ENCODE data around the gene UGDH. TPM values are rescaled to one million over a fixed set of nuclear protein-coding genes. Genes with fewer than 3 reads are reported as not detected.
"Not testable (repeated sequence)": the region's sequence is repeated elsewhere in the genome, so short reads cannot be mapped to it uniquely, and the experiment has no call there.

Gene UGDH
- total and polyA plus RNA-seq, 2 experiments from 2014 or later: 223 to 374 TPM

DNA sequence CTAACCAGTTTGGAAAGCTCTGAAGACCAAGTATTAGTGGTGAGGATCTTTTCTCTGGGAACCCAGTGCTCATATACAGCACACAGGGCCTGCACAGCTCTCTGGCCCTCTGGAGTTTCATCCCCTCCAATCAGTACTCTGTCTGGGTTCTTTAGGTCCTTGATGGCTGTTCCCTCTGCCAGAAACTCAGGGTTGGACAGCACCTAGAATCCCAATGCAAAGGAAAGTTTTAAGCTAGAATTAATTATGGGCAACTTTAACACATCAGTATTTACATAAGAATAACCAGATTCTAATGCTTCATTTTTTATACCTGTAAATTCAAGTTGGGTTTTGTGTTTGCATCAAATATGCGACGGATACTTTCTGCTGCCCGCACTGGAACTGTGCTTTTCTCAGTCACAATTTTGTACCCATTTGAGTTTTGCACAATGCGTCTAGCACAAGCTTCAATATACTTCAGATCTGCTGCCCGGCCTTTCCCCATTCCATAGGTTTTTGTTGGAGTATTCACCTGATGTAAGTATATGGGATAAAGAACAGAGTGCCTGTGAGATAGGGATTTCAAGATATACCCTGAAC, 16.8 kb downstream of the UGDH start:
- no peak overlapping the region for H3K4me2 ChIP-seq

GRCh38 chr4:39505581-39505980, 21.7 kb downstream of the UGDH start:
- H2AFZ ChIP-seq: no peak overlapping the region
- H3K9me2 ChIP-seq (replicated peaks; ENCODE audit: insufficient read depth): no peaks in the 10 kb centered on the region
- no peaks in the 10 kb centered on the region for H4K20me1 ChIP-seq (ENCODE audit: insufficient read depth, poor library complexity, severe bottlenecking)
- no peak for TF ChIP-seq EZH2 (IDR thresholded peaks at IDR 0.05; ENCODE audit: borderline replicate concordance)
- TF ChIP-seq EZH2phosphoT487 (IDR thresholded peaks at IDR 0.05; ENCODE audit: low read depth, severe bottlenecking, unreplicated experiment): no peak
- TF ChIP-seq, protein P1, sequence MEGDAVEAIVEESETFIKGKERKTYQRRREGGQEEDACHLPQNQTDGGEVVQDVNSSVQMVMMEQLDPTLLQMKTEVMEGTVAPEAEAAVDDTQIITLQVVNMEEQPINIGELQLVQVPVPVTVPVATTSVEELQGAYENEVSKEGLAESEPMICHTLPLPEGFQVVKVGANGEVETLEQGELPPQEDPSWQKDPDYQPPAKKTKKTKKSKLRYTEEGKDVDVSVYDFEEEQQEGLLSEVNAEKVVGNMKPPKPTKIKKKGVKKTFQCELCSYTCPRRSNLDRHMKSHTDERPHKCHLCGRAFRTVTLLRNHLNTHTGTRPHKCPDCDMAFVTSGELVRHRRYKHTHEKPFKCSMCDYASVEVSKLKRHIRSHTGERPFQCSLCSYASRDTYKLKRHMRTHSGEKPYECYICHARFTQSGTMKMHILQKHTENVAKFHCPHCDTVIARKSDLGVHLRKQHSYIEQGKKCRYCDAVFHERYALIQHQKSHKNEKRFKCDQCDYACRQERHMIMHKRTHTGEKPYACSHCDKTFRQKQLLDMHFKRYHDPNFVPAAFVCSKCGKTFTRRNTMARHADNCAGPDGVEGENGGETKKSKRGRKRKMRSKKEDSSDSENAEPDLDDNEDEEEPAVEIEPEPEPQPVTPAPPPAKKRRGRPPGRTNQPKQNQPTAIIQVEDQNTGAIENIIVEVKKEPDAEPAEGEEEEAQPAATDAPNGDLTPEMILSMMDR (IDR thresholded peaks at IDR 0.05; ENCODE audit: poor library complexity): no peak
- no peaks in the 10 kb centered on the region for H3K27me3 ChIP-seq
- peaks cover 11% of the 10 kb centered on the region for H3K79me2 ChIP-seq
- H3K4me2 ChIP-seq: no peak overlapping the region
- peak overlapping the region; percentile 25 for H3K27ac ChIP-seq
- peaks cover 23% of the 10 kb centered on the region for H3K36me3 ChIP-seq (replicated peaks; ENCODE audit: insufficient read depth, low read depth)
- no peaks in the 10 kb centered on the region for H3K4me1 ChIP-seq (ENCODE audit: insufficient read depth)
- H3K9me3 ChIP-seq (ENCODE audit: low read depth): no peaks in the 10 kb centered on the region
- 36% methylated on average over 1 of the region's 1 CpG for WGBS (ENCODE audit: low lambda C conversion rate, missing lambda C conversion rate)
- H3K4me3 ChIP-seq: no peak overlapping the region
- no peak for DNase-seq (ENCODE audit: low spot score)

More for the DNA sequence above, 16.8 kb downstream of the UGDH start:
- Histone ChIP-seq H3K9me3 (ENCODE audit: low read depth) (no peaks in the 10 kb centered on the region), H3K79me2 (peaks cover 48% of the 10 kb centered on the region), H3K27me3 (no peaks in the 10 kb centered on the region), H3K9me2 (replicated peaks; ENCODE audit: insufficient read depth) (no peaks in the 10 kb centered on the region), H3K27ac (no peak overlapping the region), H3K4me3 (no peak overlapping the region), H3K36me3 (replicated peaks; ENCODE audit: insufficient read depth, low read depth) (peaks cover 4% of the 10 kb centered on the region), H4K20me1 (ENCODE audit: insufficient read depth, poor library complexity, severe bottlenecking) (no peaks in the 10 kb centered on the region), H2AFZ (no peak overlapping the region), H3K4me1 (ENCODE audit: insufficient read depth) (peaks cover 3% of the 10 kb centered on the region)
- WGBS (ENCODE audit: low lambda C conversion rate, missing lambda C conversion rate): 97% methylated on average over 5 of the region's 5 CpGs
- no peak for DNase-seq (ENCODE audit: low spot score)
- TF ChIP-seq EZH2phosphoT487 (IDR thresholded peaks at IDR 0.05; ENCODE audit: low read depth, severe bottlenecking, unreplicated experiment): no peak

- Histone ChIP-seq H3K79me2 (peaks cover 3% of the 10 kb centered on the region), H3K36me3 (replicated peaks; ENCODE audit: insufficient read depth, low read depth) (peaks cover 23% of the 10 kb centered on the region), H3K4me3 (no peak overlapping the region), H3K9me3 (ENCODE audit: low read depth) (no peaks in the 10 kb centered on the region), H3K4me2 (no peak overlapping the region), H3K9me2 (replicated peaks; ENCODE audit: insufficient read depth) (no peaks in the 10 kb centered on the region), H3K4me1 (ENCODE audit: insufficient read depth) (no peaks in the 10 kb centered on the region), H4K20me1 (ENCODE audit: insufficient read depth, poor library complexity, severe bottlenecking) (no peaks in the 10 kb centered on the region), H3K27ac (no peak overlapping the region), H3K27me3 (no peaks in the 10 kb centered on the region), H2AFZ (no peak overlapping the region)
- WGBS (ENCODE audit: low lambda C conversion rate, missing lambda C conversion rate): 100% methylated on average over 2 of the region's 2 CpGs
- DNase-seq (ENCODE audit: low spot score): no peak
- TF ChIP-seq EZH2 (IDR thresholded peaks at IDR 0.05; ENCODE audit: borderline replicate concordance): no peak
- TF ChIP-seq, protein P1 (IDR thresholded peaks at IDR 0.05; ENCODE audit: poor library complexity): no peak
- TF ChIP-seq EZH2phosphoT487 (IDR thresholded peaks at IDR 0.05; ENCODE audit: low read depth, severe bottlenecking, unreplicated experiment): no peak
These were observed 22.7 kb downstream of the UGDH start for GRCh38 chr4:39504538-39504937.

DNA sequence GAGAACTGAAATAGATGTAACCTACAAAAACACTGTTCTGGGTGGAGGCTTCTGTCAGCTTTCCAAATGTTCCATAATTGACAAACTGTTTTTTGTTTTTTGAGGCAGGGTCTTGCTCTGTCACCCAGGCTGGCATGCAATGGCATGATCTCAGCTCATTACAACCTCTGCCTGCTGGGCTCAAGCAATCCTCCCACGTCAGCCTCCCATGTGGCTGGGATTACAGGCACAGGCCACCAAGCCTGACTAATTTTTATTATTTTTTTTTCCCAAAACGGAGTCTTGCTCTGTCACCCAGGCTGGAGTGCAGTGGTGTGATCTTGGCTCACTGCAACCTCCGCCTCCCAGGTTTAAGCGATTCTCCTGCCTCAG, 24.6 kb downstream of the UGDH start:
- H3K9me3 ChIP-seq (ENCODE audit: low read depth); H3K27ac ChIP-seq; DNase-seq (ENCODE audit: low spot score); H4K20me1 ChIP-seq (ENCODE audit: insufficient read depth, poor library complexity, severe bottlenecking); H2AFZ ChIP-seq; H3K27me3 ChIP-seq; H3K4me3 ChIP-seq; H3K4me1 ChIP-seq (ENCODE audit: insufficient read depth); H3K4me2 ChIP-seq; H3K9me2 ChIP-seq (replicated peaks; ENCODE audit: insufficient read depth); H3K79me2 ChIP-seq: not testable (repeated sequence)
- peaks cover 19% of the 10 kb centered on the region for H3K36me3 ChIP-seq (replicated peaks; ENCODE audit: insufficient read depth, low read depth)
- WGBS (ENCODE audit: low lambda C conversion rate, missing lambda C conversion rate): 94% methylated on average over 4 of the region's 4 CpGs

Data from hepatocyte (in vitro differentiated cells).